K562 (cell line): ENCODE data around the gene P2RY14. TPM values are rescaled to one million over a fixed set of nuclear protein-coding genes. Genes with fewer than 3 reads are reported as not detected.

Experiments used
- BCL6 ChIP-seq: fragments of 250-450 bp; sonication (Bioruptor Pico); IDR thresholded peaks from 2 replicates; pipeline ENCODE4 v1.4.0; 2020
- EHMT2 ChIP-seq: fragments of 450-650 bp; IDR thresholded peaks from 2 replicates; pipeline ENCODE4 v1.6.1; 2018; ENCODE audit warnings: antibody characterized with exemption
- GATAD2B ChIP-seq: fragments of 450-650 bp; IDR thresholded peaks from 2 replicates; pipeline ENCODE4 v1.6.1; 2017; ENCODE audit warnings: mild to moderate bottlenecking, borderline replicate concordance
- GTF2E2 ChIP-seq: fragments of 200-800 bp; sonication (Bioruptor generic); IDR thresholded peaks from 2 replicates; pipeline ENCODE4 v1.6.1; 2016; ENCODE audit warnings: missing genetic modification characterization, missing compliant biosample characterization
- MCM7 ChIP-seq, 2 experiments: fragments of 450-650 bp; IDR thresholded peaks; 2 replicates each; pipeline ENCODE4 v1.6.1; 2016 to 2018
- MTA3 ChIP-seq: fragments of 450-650 bp; formaldehyde crosslinking; IDR thresholded peaks from 2 replicates; pipeline ENCODE4 v1.6.1; 2017; ENCODE audit warnings: mild to moderate bottlenecking, borderline replicate concordance
- POLR2A ChIP-seq: fragments of 450-650 bp; conservative IDR thresholded peaks from 2 replicates; pipeline ENCODE4 v1.6.1; 2016
- SRSF3 ChIP-seq: fragments of 200-400 bp; formaldehyde crosslinking; IDR thresholded peaks from 2 replicates; pipeline ENCODE4 v1.6.1; 2016; ENCODE audit warnings: mild to moderate bottlenecking, low read length, moderate library complexity; ENCODE audit not compliant: insufficient read depth
- ZNF766 ChIP-seq: fragments of 200-800 bp; sonication (Bioruptor generic); conservative IDR thresholded peaks from 2 replicates; pipeline ENCODE4 v1.6.1; 2016; ENCODE audit warnings: missing genetic modification characterization, missing compliant biosample characterization
- polyA plus RNA-seq, 8 experiments: library from polyadenylated mRNA; depleted of rRNA in 4 of 8; stranded (reverse) in 5 of 8; unstranded in 3 of 8; fragments of >200 nt; fragmentation: Nextera tagmentation in 2 of 8; fragmentation: Illumina TruSeq in 1 of 8; extraction: Ambion mirVana in 2 of 8; extraction: Trizol in 1 of 8; gene quantifications; 2 replicates each; pipeline versions ENCODE4 v1.2.1 to v1.2.3, GENCODE V29; 2011 to 2014; ENCODE audit warnings: inconsistent platforms in 1 of 8, missing spikeins in 1 of 8
- total RNA-seq, 7 experiments: library from RNA; depleted of rRNA in 6 of 7; stranded (reverse); fragments of >200 nt in 6 of 7; fragmentation: Illumina TruSeq in 2 of 7; extraction: Trizol in 2 of 7; gene quantifications; 2 replicates each; pipeline versions ENCODE4 v1.2.1 to v1.2.3, GENCODE V29; 2011 to 2021; ENCODE audit warnings: low replicate concordance in 1 of 7
- TF ChIP-seq, protein P1 (sequence below): fragments of 450-650 bp; formaldehyde crosslinking; IDR thresholded peaks from 2 replicates; pipeline ENCODE4 v1.4.0; 2022; ENCODE audit warnings: mild to moderate bottlenecking, moderate library complexity
- TF ChIP-seq, protein P2 (sequence below), 2 experiments: fragments of 450-650 bp; conservative IDR thresholded peaks; 2 replicates each; pipeline ENCODE4 v1.6.1; 2017; ENCODE audit warnings: mild to moderate bottlenecking in 2 of 2, moderate library complexity in 2 of 2
- TF ChIP-seq, protein P3 (sequence below), 2 experiments: fragments of 450-650 bp in 1 of 2; sonication (generic) in 1 of 2; formaldehyde crosslinking in 1 of 2; IDR thresholded peaks in 1 of 2; conservative IDR thresholded peaks in 1 of 2; 2 replicates each; pipeline versions ENCODE4 v1.6.1 to v1.8.1; 2016 to 2023; ENCODE audit warnings: mild to moderate bottlenecking in 2 of 2, moderate library complexity in 2 of 2, inconsistent platforms in 1 of 2, missing genetic modification reagents in 1 of 2
- TF ChIP-seq, protein P4 (sequence below): fragments of 450-650 bp; IDR thresholded peaks from 2 replicates; pipeline ENCODE4 v1.6.1; 2016; ENCODE audit warnings: mild to moderate bottlenecking
- TF ChIP-seq, protein P5 (sequence below): sonication (generic); formaldehyde crosslinking; IDR thresholded peaks from 2 replicates; pipeline ENCODE4 v1.8.0; 2023; ENCODE audit warnings: mild to moderate bottlenecking, missing genetic modification reagents
- TF ChIP-seq, protein P6 (sequence below): fragments of 250-450 bp; sonication (Bioruptor Pico); IDR thresholded peaks from 2 replicates; pipeline ENCODE4 v1.5.0; 2022; ENCODE audit warnings: mild to moderate bottlenecking

Gene P2RY14
- total and polyA plus RNA-seq, 9 of the 15 experiments (the other 6 are each of a cell fraction or from before 2014, with no cell fraction given): not detected

DNA sequence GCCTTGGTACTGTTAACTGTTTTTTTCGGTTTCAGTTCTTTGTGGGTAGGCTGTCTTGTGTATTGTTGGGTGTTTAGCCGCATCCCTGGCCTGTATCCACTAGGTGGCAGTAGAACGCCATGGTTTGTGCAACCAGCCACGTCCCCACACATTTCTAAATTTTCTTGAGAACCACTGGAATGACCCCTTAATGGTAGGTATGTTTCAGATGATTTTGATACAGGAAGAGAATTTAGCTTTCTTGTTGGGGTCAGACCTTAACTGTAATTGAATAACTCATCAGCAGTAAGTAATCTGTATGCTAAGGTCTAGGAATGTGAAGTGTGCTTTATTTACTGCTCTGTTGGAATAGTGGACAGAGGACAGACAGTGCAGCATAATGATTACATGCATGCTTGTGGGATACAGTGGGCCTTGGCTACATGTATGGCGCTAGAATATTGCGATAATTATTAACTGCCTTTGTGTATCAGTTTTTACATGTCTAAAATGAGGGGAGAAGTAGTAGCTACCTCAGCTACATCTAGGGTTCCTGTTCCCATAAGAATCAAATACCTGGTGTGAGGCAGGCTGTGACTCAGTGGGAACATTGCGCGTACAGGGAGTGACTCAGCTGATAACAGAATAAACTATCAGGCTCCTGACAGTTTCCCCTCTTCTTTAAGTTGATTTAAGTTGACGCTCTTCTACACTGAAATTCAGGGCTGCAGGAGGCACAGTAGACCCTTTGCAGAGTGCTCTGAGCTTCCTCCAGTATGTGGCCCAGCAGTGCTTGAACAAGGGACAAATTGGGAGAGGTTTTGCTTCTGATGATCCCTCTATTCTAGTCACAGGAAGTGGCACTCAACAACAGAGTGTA lies 50.3 kb downstream of the P2RY14 start (continued):
- no peak for TF ChIP-seq GTF2E2 (tag)
- TF ChIP-seq EHMT2: no peak
- TF ChIP-seq, protein P1, sequence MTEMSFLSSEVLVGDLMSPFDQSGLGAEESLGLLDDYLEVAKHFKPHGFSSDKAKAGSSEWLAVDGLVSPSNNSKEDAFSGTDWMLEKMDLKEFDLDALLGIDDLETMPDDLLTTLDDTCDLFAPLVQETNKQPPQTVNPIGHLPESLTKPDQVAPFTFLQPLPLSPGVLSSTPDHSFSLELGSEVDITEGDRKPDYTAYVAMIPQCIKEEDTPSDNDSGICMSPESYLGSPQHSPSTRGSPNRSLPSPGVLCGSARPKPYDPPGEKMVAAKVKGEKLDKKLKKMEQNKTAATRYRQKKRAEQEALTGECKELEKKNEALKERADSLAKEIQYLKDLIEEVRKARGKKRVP (CRISPR knock-in tag): no peak
- TF ChIP-seq, protein P2, sequence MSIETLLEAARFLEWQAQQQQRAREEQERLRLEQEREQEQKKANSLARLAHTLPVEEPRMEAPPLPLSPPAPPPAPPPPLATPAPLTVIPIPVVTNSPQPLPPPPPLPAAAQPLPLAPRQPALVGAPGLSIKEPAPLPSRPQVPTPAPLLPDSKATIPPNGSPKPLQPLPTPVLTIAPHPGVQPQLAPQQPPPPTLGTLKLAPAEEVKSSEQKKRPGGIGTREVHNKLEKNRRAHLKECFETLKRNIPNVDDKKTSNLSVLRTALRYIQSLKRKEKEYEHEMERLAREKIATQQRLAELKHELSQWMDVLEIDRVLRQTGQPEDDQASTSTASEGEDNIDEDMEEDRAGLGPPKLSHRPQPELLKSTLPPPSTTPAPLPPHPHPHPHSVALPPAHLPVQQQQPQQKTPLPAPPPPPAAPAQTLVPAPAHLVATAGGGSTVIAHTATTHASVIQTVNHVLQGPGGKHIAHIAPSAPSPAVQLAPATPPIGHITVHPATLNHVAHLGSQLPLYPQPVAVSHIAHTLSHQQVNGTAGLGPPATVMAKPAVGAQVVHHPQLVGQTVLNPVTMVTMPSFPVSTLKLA (conservative IDR thresholded peaks at IDR 0.05): no peak
- no peak for TF ChIP-seq GATAD2B
- TF ChIP-seq, protein P3, sequence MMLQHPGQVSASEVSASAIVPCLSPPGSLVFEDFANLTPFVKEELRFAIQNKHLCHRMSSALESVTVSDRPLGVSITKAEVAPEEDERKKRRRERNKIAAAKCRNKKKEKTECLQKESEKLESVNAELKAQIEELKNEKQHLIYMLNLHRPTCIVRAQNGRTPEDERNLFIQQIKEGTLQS (IDR thresholded peaks at IDR 0.05): no peak
- TF ChIP-seq, protein P3 (CRISPR knock-in tag; conservative IDR thresholded peaks at IDR 0.05): no peak
- TF ChIP-seq ZNF766: no peak
- TF ChIP-seq, protein P4, sequence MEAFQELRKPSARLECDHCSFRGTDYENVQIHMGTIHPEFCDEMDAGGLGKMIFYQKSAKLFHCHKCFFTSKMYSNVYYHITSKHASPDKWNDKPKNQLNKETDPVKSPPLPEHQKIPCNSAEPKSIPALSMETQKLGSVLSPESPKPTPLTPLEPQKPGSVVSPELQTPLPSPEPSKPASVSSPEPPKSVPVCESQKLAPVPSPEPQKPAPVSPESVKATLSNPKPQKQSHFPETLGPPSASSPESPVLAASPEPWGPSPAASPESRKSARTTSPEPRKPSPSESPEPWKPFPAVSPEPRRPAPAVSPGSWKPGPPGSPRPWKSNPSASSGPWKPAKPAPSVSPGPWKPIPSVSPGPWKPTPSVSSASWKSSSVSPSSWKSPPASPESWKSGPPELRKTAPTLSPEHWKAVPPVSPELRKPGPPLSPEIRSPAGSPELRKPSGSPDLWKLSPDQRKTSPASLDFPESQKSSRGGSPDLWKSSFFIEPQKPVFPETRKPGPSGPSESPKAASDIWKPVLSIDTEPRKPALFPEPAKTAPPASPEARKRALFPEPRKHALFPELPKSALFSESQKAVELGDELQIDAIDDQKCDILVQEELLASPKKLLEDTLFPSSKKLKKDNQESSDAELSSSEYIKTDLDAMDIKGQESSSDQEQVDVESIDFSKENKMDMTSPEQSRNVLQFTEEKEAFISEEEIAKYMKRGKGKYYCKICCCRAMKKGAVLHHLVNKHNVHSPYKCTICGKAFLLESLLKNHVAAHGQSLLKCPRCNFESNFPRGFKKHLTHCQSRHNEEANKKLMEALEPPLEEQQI: no peak
- TF ChIP-seq MCM7 (IDR thresholded peaks at IDR 0.05): no peak
- TF ChIP-seq MTA3: no peak
- TF ChIP-seq, protein P5, sequence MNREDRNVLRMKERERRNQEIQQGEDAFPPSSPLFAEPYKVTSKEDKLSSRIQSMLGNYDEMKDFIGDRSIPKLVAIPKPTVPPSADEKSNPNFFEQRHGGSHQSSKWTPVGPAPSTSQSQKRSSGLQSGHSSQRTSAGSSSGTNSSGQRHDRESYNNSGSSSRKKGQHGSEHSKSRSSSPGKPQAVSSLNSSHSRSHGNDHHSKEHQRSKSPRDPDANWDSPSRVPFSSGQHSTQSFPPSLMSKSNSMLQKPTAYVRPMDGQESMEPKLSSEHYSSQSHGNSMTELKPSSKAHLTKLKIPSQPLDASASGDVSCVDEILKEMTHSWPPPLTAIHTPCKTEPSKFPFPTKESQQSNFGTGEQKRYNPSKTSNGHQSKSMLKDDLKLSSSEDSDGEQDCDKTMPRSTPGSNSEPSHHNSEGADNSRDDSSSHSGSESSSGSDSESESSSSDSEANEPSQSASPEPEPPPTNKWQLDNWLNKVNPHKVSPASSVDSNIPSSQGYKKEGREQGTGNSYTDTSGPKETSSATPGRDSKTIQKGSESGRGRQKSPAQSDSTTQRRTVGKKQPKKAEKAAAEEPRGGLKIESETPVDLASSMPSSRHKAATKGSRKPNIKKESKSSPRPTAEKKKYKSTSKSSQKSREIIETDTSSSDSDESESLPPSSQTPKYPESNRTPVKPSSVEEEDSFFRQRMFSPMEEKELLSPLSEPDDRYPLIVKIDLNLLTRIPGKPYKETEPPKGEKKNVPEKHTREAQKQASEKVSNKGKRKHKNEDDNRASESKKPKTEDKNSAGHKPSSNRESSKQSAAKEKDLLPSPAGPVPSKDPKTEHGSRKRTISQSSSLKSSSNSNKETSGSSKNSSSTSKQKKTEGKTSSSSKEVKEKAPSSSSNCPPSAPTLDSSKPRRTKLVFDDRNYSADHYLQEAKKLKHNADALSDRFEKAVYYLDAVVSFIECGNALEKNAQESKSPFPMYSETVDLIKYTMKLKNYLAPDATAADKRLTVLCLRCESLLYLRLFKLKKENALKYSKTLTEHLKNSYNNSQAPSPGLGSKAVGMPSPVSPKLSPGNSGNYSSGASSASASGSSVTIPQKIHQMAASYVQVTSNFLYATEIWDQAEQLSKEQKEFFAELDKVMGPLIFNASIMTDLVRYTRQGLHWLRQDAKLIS (CRISPR knock-in tag): no peak
- TF ChIP-seq, protein P6, sequence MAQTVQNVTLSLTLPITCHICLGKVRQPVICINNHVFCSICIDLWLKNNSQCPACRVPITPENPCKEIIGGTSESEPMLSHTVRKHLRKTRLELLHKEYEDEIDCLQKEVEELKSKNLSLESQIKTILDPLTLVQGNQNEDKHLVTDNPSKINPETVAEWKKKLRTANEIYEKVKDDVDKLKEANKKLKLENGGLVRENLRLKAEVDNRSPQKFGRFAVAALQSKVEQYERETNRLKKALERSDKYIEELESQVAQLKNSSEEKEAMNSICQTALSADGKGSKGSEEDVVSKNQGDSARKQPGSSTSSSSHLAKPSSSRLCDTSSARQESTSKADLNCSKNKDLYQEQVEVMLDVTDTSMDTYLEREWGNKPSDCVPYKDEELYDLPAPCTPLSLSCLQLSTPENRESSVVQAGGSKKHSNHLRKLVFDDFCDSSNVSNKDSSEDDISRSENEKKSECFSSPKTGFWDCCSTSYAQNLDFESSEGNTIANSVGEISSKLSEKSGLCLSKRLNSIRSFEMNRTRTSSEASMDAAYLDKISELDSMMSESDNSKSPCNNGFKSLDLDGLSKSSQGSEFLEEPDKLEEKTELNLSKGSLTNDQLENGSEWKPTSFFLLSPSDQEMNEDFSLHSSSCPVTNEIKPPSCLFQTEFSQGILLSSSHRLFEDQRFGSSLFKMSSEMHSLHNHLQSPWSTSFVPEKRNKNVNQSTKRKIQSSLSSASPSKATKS (CRISPR knock-in tag): no peak
- no peak for TF ChIP-seq BCL6
- TF ChIP-seq POLR2A: no peak
- no peak for TF ChIP-seq SRSF3
